Naive thymus-derived CD4-positive, alpha-beta T cell (primary cell): ENCODE data around the gene SATB2. TPM values are rescaled to one million over a fixed set of nuclear protein-coding genes. Genes with fewer than 3 reads are reported as not detected.

Source experiments
- ATAC-seq: fragments of 150-1000 bp; cut with Tn5 transposase; 2 replicates; pipeline ENCODE4 v1.10.0; 2021; ENCODE audit warnings: mild to moderate bottlenecking, moderate library complexity
- CTCF ChIA-PET: fragments of 350-600 bp; sonication (Branson Sonifier 250); formaldehyde crosslinking; loops from one replicate; lab custom pipeline; 2021; ENCODE audit warnings: antibody characterized with exemption; lab: Charles Lee
- POLR2A ChIA-PET: fragments of 350-600 bp; sonication (Branson Sonifier 250); formaldehyde crosslinking; loops from one replicate; lab custom pipeline; 2021; ENCODE audit warnings: antibody characterized with exemption, inconsistent platforms; lab: Charles Lee
- DNase-seq, 9 donors: peaks; one replicate each; pipeline versions ENCODE4 v3.0.0 to v3.0.0-alpha.2; 2020 to 2022; ENCODE audit warnings: mixed read lengths in 1 of 9
- H3K27ac ChIP-seq: one replicate; pipeline ENCODE4 v1.7.0; 2013; ENCODE audit warnings: mild to moderate bottlenecking, low read depth, low read length, moderate library complexity
- H3K27me3 ChIP-seq, 2 donors: one replicate each; pipeline ENCODE4 v1.7.0; 2013; ENCODE audit warnings: low read length in 2 of 2, mild to moderate bottlenecking in 2 of 2, moderate library complexity in 2 of 2; ENCODE audit not compliant: control insufficient read depth in 2 of 2, insufficient read depth in 2 of 2
- H3K36me3 ChIP-seq, 3 experiments: 1 replicate in 2 of 3; 2 replicates in 1 of 3; pipeline ENCODE4 v1.7.0; 2013; ENCODE audit warnings: low read length in 3 of 3, mild to moderate bottlenecking in 3 of 3, moderate library complexity in 1 of 3; ENCODE audit not compliant: insufficient read depth in 3 of 3, control insufficient read depth in 2 of 3
- H3K4me1 ChIP-seq, 2 donors: one replicate each; pipeline ENCODE4 v1.7.0; 2013; ENCODE audit warnings: low read length in 2 of 2, mild to moderate bottlenecking in 2 of 2, moderate library complexity in 1 of 2; ENCODE audit not compliant: control insufficient read depth in 2 of 2, insufficient read depth in 2 of 2
- H3K4me3 ChIP-seq: 2 replicates; pipeline ENCODE4 v1.7.0; 2013; ENCODE audit warnings: mild to moderate bottlenecking, low read length
- H3K9me3 ChIP-seq, 3 experiments: 1 replicate in 2 of 3; 2 replicates in 1 of 3; pipeline ENCODE4 v1.7.0; 2013; ENCODE audit warnings: low read length in 3 of 3; ENCODE audit not compliant: control insufficient read depth in 2 of 3
- H3K27ac Mint-ChIP-seq, 9 donors: one replicate each; pipeline ENCODE4 v1.8.0; 2020 to 2022; ENCODE audit warnings: mixed read lengths in 9 of 9, mild to moderate bottlenecking in 8 of 9, moderate library complexity in 5 of 9, inconsistent platforms in 2 of 9
- H3K27me3 Mint-ChIP-seq, 5 donors: one replicate each; pipeline ENCODE4 v1.8.0; 2021 to 2022; ENCODE audit warnings: mixed read lengths in 5 of 5, mild to moderate bottlenecking in 1 of 5
- H3K36me3 Mint-ChIP-seq, 5 donors: one replicate each; pipeline ENCODE4 v1.8.0; 2020 to 2022; ENCODE audit warnings: mixed read lengths in 5 of 5, mild to moderate bottlenecking in 3 of 5, inconsistent platforms in 1 of 5
- H3K4me1 Mint-ChIP-seq, 7 donors: one replicate each; pipeline ENCODE4 v1.8.0; 2020 to 2022; ENCODE audit warnings: mixed read lengths in 7 of 7, mild to moderate bottlenecking in 3 of 7, inconsistent platforms in 1 of 7
- H3K4me3 Mint-ChIP-seq, 10 donors: one replicate each; pipeline ENCODE4 v1.8.0; 2020 to 2022; ENCODE audit warnings: mild to moderate bottlenecking in 10 of 10, mixed read lengths in 10 of 10, moderate library complexity in 6 of 10, inconsistent platforms in 2 of 10
- H3K9me3 Mint-ChIP-seq, 11 donors: one replicate each; pipeline ENCODE4 v1.8.0; 2020 to 2022; ENCODE audit warnings: mixed read lengths in 11 of 11, mild to moderate bottlenecking in 4 of 11, inconsistent platforms in 1 of 11, moderate library complexity in 1 of 11
- intact Hi-C, 2 donors: fragments of 100-400 bp; cut with micrococcal nuclease; formaldehyde crosslinking; loops; one replicate each; pipeline ENCODE4 v1.15.1; 2023
- polyA plus RNA-seq, 2 donors: library from polyadenylated mRNA; unstranded; fragments of 300-500 nt; fragmentation: Illumina TruSeq; gene quantifications; one replicate each; pipeline ENCODE4 v1.2.3, GENCODE V29; 2021
- total RNA-seq, 6 experiments: library from RNA in 5 of 6; stranded (reverse) in 5 of 6; gene quantifications; 1 replicate in 5 of 6; 2 replicates in 1 of 6; pipeline ENCODE4 v1.2.3 and lab custom pipeline; 2021 to 2026

SATB2 gene
- total and polyA plus RNA-seq, 7 experiments from 2014 or later: 0.05 to 0.96 (median 0.32) TPM; not detected in 4

- Histone ChIP-seq H3K36me3 (no peaks in the 10 kb centered on the region), H3K9me3 (no peaks in the 10 kb centered on the region), H3K27ac (no peak overlapping the region), H3K4me3 (no peak overlapping the region), H3K4me1 (no peaks in the 10 kb centered on the region), H3K27me3 (no peaks in the 10 kb centered on the region)
- no peaks in the 10 kb centered on the region for H3K9me3 Mint-ChIP-seq
- H3K27ac Mint-ChIP-seq: no peak overlapping the region
- H3K4me3 Mint-ChIP-seq: no peak overlapping the region
- no peak for DNase-seq
- no peaks in the 10 kb centered on the region for H3K36me3 Mint-ChIP-seq
- peaks cover 3 to 21% (median 7%) of the 10 kb centered on the region in 5 donors for H3K27me3 Mint-ChIP-seq
- no peak for ATAC-seq
- CTCF ChIA-PET: no interaction called here
- H3K4me1 Mint-ChIP-seq: no peaks in the 10 kb centered on the region
- intact Hi-C loops: no loop called here
- POLR2A ChIA-PET: no interaction called here
Measured at GRCh38 chr2:199414465-199414864, 43.3 kb downstream of the SATB2 start.

- no peaks in the 10 kb centered on the region for H3K36me3 Mint-ChIP-seq
Measured at GRCh38 chr2:199414001-199414400, 43.7 kb downstream of the SATB2 start.

DNA sequence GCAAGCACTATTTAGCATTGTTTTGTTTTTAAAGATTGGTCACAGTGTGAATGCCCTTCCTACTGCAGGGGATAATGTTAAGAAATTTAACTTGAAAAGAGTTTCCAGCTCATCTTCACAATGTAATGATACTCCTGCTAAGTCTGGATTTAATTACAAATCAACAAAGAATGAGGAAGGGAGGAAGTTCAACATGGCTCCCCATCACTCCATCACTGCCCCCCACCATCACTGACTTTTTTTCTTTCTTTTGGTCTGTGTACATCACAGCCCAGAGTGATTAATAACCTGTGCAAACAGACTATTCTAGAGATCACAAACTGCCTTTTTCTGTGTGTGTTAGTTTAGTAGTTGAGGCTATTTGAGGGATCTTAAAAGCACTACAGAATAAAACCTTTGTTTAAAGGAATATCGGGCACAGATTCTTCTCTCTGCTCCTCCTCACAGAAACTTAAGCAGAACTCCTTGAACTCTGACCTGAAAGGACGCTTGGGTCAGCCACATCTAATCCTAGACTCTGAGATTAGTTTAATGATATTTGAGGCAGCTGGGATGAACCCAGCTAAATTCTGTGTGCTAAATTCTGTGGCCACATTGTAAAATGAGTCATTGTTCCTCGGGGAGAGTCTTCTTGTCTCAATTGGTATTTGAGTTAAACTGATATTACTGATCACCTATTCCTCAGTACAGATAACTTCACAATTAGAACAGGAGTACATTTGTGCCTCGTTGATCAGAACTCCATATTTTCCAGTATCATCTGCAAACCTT, 47.8 kb downstream of the SATB2 start:
- ATAC-seq: no peak
- no peak overlapping the region for H3K4me3 Mint-ChIP-seq
- H3K4me1 ChIP-seq: no peaks in the 10 kb centered on the region
- H3K9me3 ChIP-seq: no peaks in the 10 kb centered on the region
- intact Hi-C loops: no loop called here
- POLR2A ChIA-PET: no interaction called here
- H3K4me1 Mint-ChIP-seq: no peaks in the 10 kb centered on the region
- H3K27me3 Mint-ChIP-seq: peaks cover 4 to 14% (median 12%) of the 10 kb centered on the region in 5 donors
- H3K36me3 ChIP-seq: no peaks in the 10 kb centered on the region
- H3K27ac ChIP-seq: no peak overlapping the region
- no peak overlapping the region for H3K27ac Mint-ChIP-seq
- no peaks in the 10 kb centered on the region for H3K27me3 ChIP-seq
- H3K4me3 ChIP-seq: no peak overlapping the region
- no peaks in the 10 kb centered on the region for H3K36me3 Mint-ChIP-seq
- peaks cover 0 to 2% (median 0%) of the 10 kb centered on the region in 11 donors for H3K9me3 Mint-ChIP-seq
- CTCF ChIA-PET: no interaction called here
- DNase-seq: no peak

More at GRCh38 chr2:199414001-199414400, 43.7 kb downstream of the SATB2 start:
- POLR2A ChIA-PET: no interaction called here
- Mint-ChIP-seq H3K27ac (no peak overlapping the region), H3K27me3 (peaks cover 3 to 21% (median 6%) of the 10 kb centered on the region in 5 donors), H3K4me3 (no peak overlapping the region), H3K4me1 (no peaks in the 10 kb centered on the region), H3K9me3 (no peaks in the 10 kb centered on the region)
- Histone ChIP-seq H3K27ac (no peak overlapping the region), H3K36me3 (no peaks in the 10 kb centered on the region), H3K4me3 (no peak overlapping the region), H3K27me3 (no peaks in the 10 kb centered on the region), H3K4me1 (no peaks in the 10 kb centered on the region), H3K9me3 (no peaks in the 10 kb centered on the region)
- intact Hi-C loops: no loop called here
- CTCF ChIA-PET: no interaction called here
- DNase-seq: no peak
- no peak for ATAC-seq

DNA sequence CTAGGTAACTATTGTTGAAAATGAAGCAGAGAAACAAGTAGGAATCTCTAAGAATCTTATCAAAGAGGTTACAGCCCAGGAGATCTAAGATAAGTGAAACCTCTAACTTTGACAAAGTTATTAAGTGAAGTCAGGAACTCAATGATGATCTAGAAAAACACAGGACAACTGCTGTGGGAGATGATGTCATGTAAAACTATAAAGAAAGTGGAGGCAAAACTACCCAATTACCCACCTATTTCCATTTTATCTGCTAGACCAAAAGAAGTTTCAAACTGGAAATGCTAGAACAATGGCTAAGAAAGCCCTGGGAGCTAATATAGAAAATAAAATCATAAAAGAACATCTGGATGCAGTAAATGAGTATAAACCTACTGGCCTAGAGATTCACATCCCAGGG, 50.3 kb downstream of the SATB2 start:
- Histone ChIP-seq H3K9me3 (no peaks in the 10 kb centered on the region), H3K4me3 (no peak overlapping the region), H3K36me3 (no peaks in the 10 kb centered on the region), H3K4me1 (no peaks in the 10 kb centered on the region), H3K27me3 (no peaks in the 10 kb centered on the region), H3K27ac (no peak overlapping the region)
- no peak for DNase-seq
- no peak for ATAC-seq
- Mint-ChIP-seq H3K9me3 (peaks cover 0 to 2% (median 0%) of the 10 kb centered on the region in 11 donors), H3K36me3 (no peaks in the 10 kb centered on the region), H3K27me3 (peaks cover 4 to 24% (median 10%) of the 10 kb centered on the region in 5 donors), H3K4me3 (no peak overlapping the region), H3K27ac (no peak overlapping the region), H3K4me1 (no peaks in the 10 kb centered on the region)
- ChIA-PET POLR2A (no interaction called here), CTCF (no interaction called here)
- intact Hi-C loops: no loop called here

GRCh38 chr2:199405241-199405640, 52.5 kb downstream of the SATB2 start:
- H3K4me1 Mint-ChIP-seq: no peaks in the 10 kb centered on the region
- Histone ChIP-seq H3K27ac (no peak overlapping the region), H3K9me3 (no peaks in the 10 kb centered on the region), H3K4me1 (no peaks in the 10 kb centered on the region), H3K36me3 (no peaks in the 10 kb centered on the region), H3K27me3 (no peaks in the 10 kb centered on the region), H3K4me3 (no peak overlapping the region)
- no peak for DNase-seq
- ChIA-PET POLR2A (no interaction called here), CTCF (interaction anchor here (0.7 kb wide), 1 partner anchor 141 kb away, joined by 3 read pairs; no protein-coding TSS in a partner anchor)
- no peak overlapping the region for H3K27ac Mint-ChIP-seq
- peaks cover 0 to 2% (median 0%) of the 10 kb centered on the region in 11 donors for H3K9me3 Mint-ChIP-seq
- H3K27me3 Mint-ChIP-seq: peaks cover 2 to 24% (median 18%) of the 10 kb centered on the region in 5 donors
- H3K36me3 Mint-ChIP-seq: no peaks in the 10 kb centered on the region
- intact Hi-C loops: no loop called here
- no peak overlapping the region for H3K4me3 Mint-ChIP-seq
- no peak for ATAC-seq

GRCh38 chr2:199404841-199405240, 52.9 kb downstream of the SATB2 start:
- DNase-seq (no peak), ATAC-seq (no peak)
- ChIA-PET CTCF (no interaction called here), POLR2A (no interaction called here)
- Mint-ChIP-seq H3K27me3 (peaks cover 2 to 27% (median 18%) of the 10 kb centered on the region in 5 donors), H3K4me1 (no peaks in the 10 kb centered on the region), H3K4me3 (no peak overlapping the region), H3K27ac (no peak overlapping the region), H3K9me3 (peaks cover 0 to 2% (median 0%) of the 10 kb centered on the region in 11 donors), H3K36me3 (no peaks in the 10 kb centered on the region)
- H3K36me3 ChIP-seq: no peaks in the 10 kb centered on the region
- H3K4me3 ChIP-seq: no peak overlapping the region
- no peaks in the 10 kb centered on the region for H3K27me3 ChIP-seq
- intact Hi-C loops: no loop called here
- no peaks in the 10 kb centered on the region for H3K4me1 ChIP-seq
- H3K27ac ChIP-seq: no peak overlapping the region
- H3K9me3 ChIP-seq: no peaks in the 10 kb centered on the region

DNA sequence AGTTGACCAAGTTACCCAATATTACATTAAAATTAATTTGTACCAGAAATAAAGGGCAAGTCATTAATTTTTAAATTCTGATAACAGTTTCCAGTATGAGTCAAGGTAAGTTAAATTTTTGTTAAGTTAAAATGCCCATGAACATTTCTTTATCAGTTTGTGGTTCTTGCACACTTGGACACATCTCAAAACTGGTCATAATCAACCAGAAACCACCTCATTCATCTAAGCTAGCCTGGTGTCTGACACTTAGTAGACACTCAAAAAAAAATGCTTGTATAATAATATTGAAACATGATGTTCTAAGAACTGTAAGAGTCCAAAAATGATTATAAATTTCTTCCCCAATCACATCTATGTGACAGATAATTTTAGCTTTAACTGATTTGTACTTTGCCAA, 62.4 kb downstream of the SATB2 start:
- no peak overlapping the region for H3K4me3 Mint-ChIP-seq
- H3K27me3 Mint-ChIP-seq: peaks cover 0 to 29% (median 14%) of the 10 kb centered on the region in 5 donors
- Histone ChIP-seq H3K4me1 (no peaks in the 10 kb centered on the region), H3K4me3 (no peak overlapping the region), H3K27ac (no peak overlapping the region), H3K27me3 (no peaks in the 10 kb centered on the region), H3K9me3 (no peaks in the 10 kb centered on the region), H3K36me3 (no peaks in the 10 kb centered on the region)
- CTCF ChIA-PET: no interaction called here
- intact Hi-C loops: no loop called here
- H3K4me1 Mint-ChIP-seq: no peaks in the 10 kb centered on the region
- POLR2A ChIA-PET: no interaction called here
- H3K36me3 Mint-ChIP-seq: no peaks in the 10 kb centered on the region
- no peak for DNase-seq
- H3K9me3 Mint-ChIP-seq: no peaks in the 10 kb centered on the region
- H3K27ac Mint-ChIP-seq: no peak overlapping the region
- ATAC-seq: no peak
